ENCODE measurements around the gene SLC26A11.
A peak's percentile ranks its signal among the peaks of the same experiment; 100 is the strongest.
"Not testable (repeated sequence)": the region's sequence is repeated elsewhere in the genome, so short reads cannot be mapped to it uniquely, and the experiment has no call there.

The SLC26A11 gene

GRCh38 chr17:80243526-80244433 is 23.6 kb downstream of the SLC26A11 start:
- DNase-seq (ENCODE audit: low read depth in 2 of 2), result no peak

GRCh38 chr17:80244448-80244847 is 24.2 kb downstream of the SLC26A11 start:
- DNase-seq (ENCODE audit: low read depth in 2 of 2), result not testable (repeated sequence)

GRCh38 chr17:80244871-80245509 is 24.8 kb downstream of the SLC26A11 start:
- no peak for DNase-seq (ENCODE audit: low read depth in 2 of 2)

GRCh38 chr17:80245566-80246265 is 25.5 kb downstream of the SLC26A11 start:
- DNase-seq (ENCODE audit: low read depth in 2 of 2), result no peak

GRCh38 chr17:80246266-80246681 is 26.0 kb downstream of the SLC26A11 start:
- no peak for DNase-seq (ENCODE audit: low read depth in 2 of 2)

- no peak for DNase-seq (ENCODE audit: low read depth in 2 of 2)
Observed at GRCh38 chr17:80246726-80247125, 26.5 kb downstream of the SLC26A11 start.

- no peak for DNase-seq (ENCODE audit: low read depth in 2 of 2)
Observed at GRCh38 chr17:80247561-80247960, 27.3 kb downstream of the SLC26A11 start.

GRCh38 chr17:80248001-80248893 is 28.0 kb downstream of the SLC26A11 start:
- DNase-seq (ENCODE audit: low read depth in 2 of 2), result no peak

- no peak for DNase-seq (ENCODE audit: low read depth in 2 of 2)
Observed at GRCh38 chr17:80248894-80249710, 28.9 kb downstream of the SLC26A11 start.

GRCh38 chr17:80251966-80252365 is 31.7 kb downstream of the SLC26A11 start:
- DNase-seq (ENCODE audit: low read depth in 2 of 2), result no peak

GRCh38 chr17:80252871-80253270 is 32.6 kb downstream of the SLC26A11 start:
- peak; percentile 80 to 82 for DNase-seq (ENCODE audit: low read depth in 2 of 2)

GRCh38 chr17:80253631-80254395 is 33.6 kb downstream of the SLC26A11 start:
- no peak for DNase-seq (ENCODE audit: low read depth in 2 of 2)

GRCh38 chr17:80254396-80255251 is 34.4 kb downstream of the SLC26A11 start:
- peak; percentile 54 to 59 for DNase-seq (ENCODE audit: low read depth in 2 of 2)

- DNase-seq (ENCODE audit: low read depth in 2 of 2), result no peak
Observed at GRCh38 chr17:80256034-80256350, 35.8 kb downstream of the SLC26A11 start.

- DNase-seq (ENCODE audit: low read depth in 2 of 2), result no peak
Observed at GRCh38 chr17:80257716-80258213, 37.5 kb downstream of the SLC26A11 start.

- DNase-seq (ENCODE audit: low read depth in 2 of 2), result peak in 1 of 2 donors; percentile 35
Observed at GRCh38 chr17:80258296-80258695, 38.1 kb downstream of the SLC26A11 start.

GRCh38 chr17:80259457-80260068 is 39.3 kb downstream of the SLC26A11 start:
- DNase-seq (ENCODE audit: low read depth in 2 of 2), result no peak

GRCh38 chr17:80260069-80260535 is 39.9 kb downstream of the SLC26A11 start:
- DNase-seq (ENCODE audit: low read depth in 2 of 2), result peak; percentile 65 to 68

All from stimulated activated CD8-positive, alpha-beta memory T cell treated with anti-CD3 and anti-CD28 coated beads, Interleukin-15, amount 100 ng/mL, for 48 hours (primary cell).